GM19467 (cell line): ENCODE results near the gene ABHD1.

Experiments
- ATAC-seq: cut with Tn5 transposase; IDR thresholded peaks from one replicate; pipeline ENCODE4 v1.9.1; 2021; ENCODE audit warnings: mild to moderate bottlenecking, moderate library complexity; ENCODE audit not compliant: unreplicated experiment

Gene ABHD1

GRCh38 chr2:27134781-27135477, 11.3 kb downstream of the ABHD1 start:
- no peak for ATAC-seq

- no peak for ATAC-seq
Observed at GRCh38 chr2:27135478-27135955, 11.9 kb downstream of the ABHD1 start.

- ATAC-seq, result no peak
Observed at GRCh38 chr2:27136751-27137150, 13.1 kb downstream of the ABHD1 start.

GRCh38 chr2:27137322-27137935, 13.8 kb downstream of the ABHD1 start:
- ATAC-seq, result no peak

GRCh38 chr2:27138111-27138510, 14.5 kb downstream of the ABHD1 start:
- no peak for ATAC-seq

- ATAC-seq, result no peak
Observed at GRCh38 chr2:27139310-27139709, 15.7 kb downstream of the ABHD1 start, which contains the start of gene PRR30. Gene PRR30, minus strand, starts transcription at chr2:27139410. Its CDS starts 1,081 bp downstream, at chr2:27138329.

GRCh38 chr2:27143285-27143684, 19.7 kb downstream of the ABHD1 start:
- ATAC-seq, result no peak

GRCh38 chr2:27145682-27146081, 22.1 kb downstream of the ABHD1 start:
- ATAC-seq, result no peak

GRCh38 chr2:27147935-27148334, 24.3 kb downstream of the ABHD1 start:
- no peak for ATAC-seq

- ATAC-seq, result no peak
Observed at GRCh38 chr2:27148801-27149439, 25.3 kb downstream of the ABHD1 start, which contains the start of gene TCF23. Gene TCF23, plus strand, starts transcription at chr2:27149004. Its CDS starts 130 bp downstream, at chr2:27149134.

- ATAC-seq, result no peak
Observed at GRCh38 chr2:27149570-27150405, 26.2 kb downstream of the ABHD1 start.

GRCh38 chr2:27150639-27151230, 27.1 kb downstream of the ABHD1 start:
- ATAC-seq, result no peak

GRCh38 chr2:27152102-27152795, 28.6 kb downstream of the ABHD1 start:
- no peak for ATAC-seq

- ATAC-seq, result no peak
Observed at GRCh38 chr2:27152796-27153464, 29.3 kb downstream of the ABHD1 start.

GRCh38 chr2:27154488-27154887, 30.9 kb downstream of the ABHD1 start:
- ATAC-seq, result no peak

GRCh38 chr2:27155069-27155520, 31.5 kb downstream of the ABHD1 start:
- ATAC-seq, result no peak

- no peak for ATAC-seq
Observed at GRCh38 chr2:27158468-27158867, 34.9 kb downstream of the ABHD1 start.

GRCh38 chr2:27159271-27159670, 35.7 kb downstream of the ABHD1 start:
- ATAC-seq, result no peak

- no peak for ATAC-seq
Observed at GRCh38 chr2:27160191-27160590, 36.6 kb downstream of the ABHD1 start.
